GM12872 (cell line): ENCODE measurements around the gene PICK1.

ENCODE experiments used
- TF ChIP-seq, protein P1 (sequence below): IDR thresholded peaks from 3 replicates; pipeline ENCODE4 v1.5.1; 2011; ENCODE audit warnings: low read depth, mild to moderate bottlenecking, low read length, moderate library complexity; ENCODE audit not compliant: insufficient read depth

Gene PICK1

DNA sequence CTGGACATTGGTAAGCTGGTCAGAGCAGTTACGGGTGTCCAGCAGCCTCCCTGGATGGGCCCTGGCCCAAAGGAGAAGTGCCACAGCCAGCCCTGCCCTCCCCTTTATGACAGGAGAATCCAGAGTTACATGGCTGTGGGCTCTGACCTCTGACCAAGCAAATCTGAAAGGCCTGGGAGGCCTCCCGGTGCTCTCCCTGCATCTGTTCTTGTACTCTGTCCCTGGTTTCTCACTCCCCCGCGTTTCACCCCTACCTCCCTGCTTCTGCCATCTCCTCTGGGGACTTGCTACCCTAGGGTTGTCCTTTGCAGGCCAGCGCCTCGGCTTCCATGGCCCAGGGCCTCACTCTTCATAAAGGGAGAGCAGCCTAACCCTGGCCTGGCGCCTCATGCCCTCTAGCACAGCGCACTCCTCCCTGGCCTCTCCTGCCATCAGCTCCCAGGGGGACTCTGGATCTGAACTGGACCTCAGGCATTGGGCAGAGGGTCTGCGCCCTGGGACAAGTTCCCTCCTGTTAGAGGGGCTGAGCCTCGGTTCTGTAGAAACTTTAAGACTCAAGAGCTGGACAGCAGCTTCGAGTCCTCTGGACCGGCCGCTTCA, 10.7 kb downstream of the PICK1 start:
- TF ChIP-seq, protein P1, sequence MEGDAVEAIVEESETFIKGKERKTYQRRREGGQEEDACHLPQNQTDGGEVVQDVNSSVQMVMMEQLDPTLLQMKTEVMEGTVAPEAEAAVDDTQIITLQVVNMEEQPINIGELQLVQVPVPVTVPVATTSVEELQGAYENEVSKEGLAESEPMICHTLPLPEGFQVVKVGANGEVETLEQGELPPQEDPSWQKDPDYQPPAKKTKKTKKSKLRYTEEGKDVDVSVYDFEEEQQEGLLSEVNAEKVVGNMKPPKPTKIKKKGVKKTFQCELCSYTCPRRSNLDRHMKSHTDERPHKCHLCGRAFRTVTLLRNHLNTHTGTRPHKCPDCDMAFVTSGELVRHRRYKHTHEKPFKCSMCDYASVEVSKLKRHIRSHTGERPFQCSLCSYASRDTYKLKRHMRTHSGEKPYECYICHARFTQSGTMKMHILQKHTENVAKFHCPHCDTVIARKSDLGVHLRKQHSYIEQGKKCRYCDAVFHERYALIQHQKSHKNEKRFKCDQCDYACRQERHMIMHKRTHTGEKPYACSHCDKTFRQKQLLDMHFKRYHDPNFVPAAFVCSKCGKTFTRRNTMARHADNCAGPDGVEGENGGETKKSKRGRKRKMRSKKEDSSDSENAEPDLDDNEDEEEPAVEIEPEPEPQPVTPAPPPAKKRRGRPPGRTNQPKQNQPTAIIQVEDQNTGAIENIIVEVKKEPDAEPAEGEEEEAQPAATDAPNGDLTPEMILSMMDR = no peak

DNA sequence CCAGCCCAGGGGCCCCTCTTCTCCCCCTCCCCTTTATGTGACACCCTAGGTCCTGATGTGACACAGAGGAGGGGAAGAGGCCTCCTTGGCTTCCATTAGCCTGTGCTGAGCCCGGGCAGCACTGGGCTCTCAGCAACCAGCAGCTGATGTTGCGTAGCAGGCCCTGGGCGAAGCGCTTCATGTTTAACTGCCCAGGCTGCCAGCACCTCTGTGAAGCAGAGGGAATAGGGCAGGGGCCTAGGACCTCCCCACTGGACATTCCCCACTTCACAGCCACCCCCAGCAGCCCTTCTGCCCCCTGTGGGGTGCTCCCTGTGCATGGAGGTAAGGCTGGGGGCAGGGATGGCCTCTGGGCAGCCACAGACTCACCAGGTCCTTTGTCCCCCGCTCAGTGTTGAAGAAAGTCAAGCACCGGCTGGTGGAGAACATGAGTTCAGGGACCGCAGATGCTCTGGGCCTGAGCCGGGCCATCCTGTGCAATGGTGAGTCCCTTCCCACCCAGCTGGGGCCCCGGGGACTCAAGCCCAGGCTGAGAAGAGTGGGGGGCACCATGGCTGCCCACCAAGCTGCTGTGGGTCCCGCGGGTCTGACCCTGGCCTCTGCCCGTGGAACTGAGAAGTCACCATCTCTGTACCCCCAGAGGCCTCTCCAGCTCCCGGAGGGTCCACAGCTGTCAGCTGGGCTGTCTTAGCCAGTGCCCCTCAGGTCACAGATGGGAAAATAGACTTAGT, 11.6 kb downstream of the PICK1 start:
- TF ChIP-seq, protein P1 = no peak

DNA sequence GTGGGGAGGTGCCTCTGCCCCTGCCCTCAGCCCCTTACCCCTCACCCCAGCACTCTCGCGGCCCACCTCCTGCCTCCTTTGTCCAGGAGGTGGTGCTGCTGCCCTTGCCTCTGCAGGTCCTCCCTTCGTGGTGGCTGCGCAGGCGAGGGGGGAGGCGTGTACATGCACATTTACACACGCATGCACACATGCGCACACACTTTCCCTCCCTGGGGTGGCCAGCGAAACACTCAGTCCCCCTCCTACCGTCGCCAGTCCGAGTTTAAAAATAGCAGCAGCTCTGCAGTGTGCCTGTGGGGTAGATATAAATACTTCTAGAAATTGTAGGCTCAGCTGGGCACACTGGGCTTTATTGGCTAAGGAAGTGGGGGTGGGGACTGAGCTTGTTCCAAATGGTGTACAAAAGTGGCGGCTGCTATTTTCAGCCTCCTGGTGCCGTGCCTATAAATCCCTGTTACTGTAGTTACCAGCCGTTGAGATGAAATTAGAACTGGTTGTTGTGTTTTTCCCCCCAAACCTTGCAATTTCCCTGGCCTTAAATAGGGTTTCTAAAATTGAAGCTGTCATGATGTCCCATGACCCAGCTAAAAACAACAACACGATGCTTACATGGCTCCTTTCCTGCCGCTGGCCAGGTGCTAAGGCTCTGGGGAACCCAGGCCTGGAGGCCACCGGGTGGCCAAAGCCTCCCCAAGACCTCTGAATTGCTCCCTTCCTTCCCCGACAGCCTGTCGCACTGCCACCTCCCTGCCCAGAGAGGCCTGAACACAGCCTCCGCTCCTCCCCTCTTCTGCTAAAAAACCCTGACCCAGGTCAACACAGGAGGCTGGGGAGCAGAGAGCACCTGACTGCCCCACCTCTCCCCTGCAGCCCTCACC, 12.4 kb downstream of the PICK1 start:
- TF ChIP-seq, protein P1 = peak; percentile 20; the same call in 1 of the 3 replicates

DNA sequence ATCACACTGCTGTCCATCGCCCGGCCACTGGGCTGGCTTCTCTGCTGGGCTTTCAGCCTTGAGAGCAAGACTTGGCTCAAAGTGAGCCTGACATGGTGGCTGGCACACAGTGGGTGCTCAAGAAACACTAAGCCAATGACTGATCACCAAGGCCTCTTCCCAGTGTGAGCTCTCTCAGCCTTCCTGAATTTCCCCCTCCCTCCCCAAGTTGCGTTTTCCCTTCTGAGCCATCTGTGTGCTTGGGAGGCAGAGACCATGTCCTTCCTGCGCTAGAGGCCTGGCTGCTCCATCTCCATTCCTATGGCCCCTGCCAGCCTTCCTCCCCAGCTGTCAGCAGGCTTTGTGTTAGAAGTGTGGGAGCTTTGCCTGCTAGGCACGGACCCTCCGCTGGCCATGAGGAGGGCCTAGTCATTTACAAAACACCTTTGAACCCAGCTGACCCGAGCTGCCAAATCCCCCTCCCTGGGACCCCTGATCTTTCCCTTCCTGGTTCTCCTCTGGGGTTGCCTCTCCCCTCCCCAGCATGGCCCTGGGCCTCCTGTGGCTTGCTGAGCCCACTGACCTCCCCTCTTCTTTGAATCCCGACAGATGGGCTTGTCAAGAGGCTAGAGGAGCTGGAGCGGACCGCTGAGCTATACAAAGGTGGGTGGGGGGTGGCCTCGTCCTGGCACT, 13.2 kb downstream of the PICK1 start:
- TF ChIP-seq, protein P1 = no peak

DNA sequence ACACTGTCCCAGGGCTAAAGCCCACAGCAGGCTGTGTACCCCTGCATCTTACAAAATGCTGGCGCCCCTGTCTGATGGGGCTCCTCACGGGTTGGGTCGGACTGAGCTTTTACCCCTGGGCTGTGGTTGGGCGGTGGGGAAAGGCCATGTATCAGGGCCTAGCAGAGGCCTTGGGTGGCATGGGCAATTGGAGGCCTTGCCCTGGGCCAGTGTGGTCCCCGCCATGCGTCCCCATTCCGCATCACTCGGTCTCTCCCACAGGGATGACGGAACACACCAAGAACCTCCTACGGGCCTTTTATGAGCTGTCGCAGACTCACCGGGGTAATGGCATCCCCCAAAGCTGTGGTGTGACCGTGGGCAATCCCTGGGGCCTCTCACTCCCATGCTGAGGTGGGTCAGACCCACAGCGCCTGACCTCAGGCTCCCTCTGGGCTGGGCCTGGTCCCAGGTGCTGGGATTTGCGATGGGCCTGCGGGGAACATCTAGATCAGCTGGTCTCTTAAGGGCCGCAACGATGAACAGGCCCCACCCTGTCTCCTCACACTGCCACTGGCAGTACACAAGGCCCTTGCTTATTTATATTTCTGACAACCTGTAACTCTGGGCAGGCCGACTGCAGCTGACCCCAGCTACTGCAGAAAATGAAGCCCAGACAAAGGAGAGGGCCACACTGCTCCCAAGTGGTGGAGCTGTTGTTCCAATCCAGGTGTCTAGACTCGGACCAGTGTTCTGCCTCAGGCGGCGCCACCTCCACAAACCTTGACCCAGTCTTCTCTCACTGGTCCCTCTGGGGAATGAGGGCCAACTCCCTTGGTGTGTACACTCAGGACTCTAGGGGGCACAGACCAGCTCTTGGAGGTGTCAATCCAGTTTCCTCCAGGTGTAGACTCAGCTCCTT, 14.5 kb downstream of the PICK1 start:
- TF ChIP-seq, protein P1 = no peak

DNA sequence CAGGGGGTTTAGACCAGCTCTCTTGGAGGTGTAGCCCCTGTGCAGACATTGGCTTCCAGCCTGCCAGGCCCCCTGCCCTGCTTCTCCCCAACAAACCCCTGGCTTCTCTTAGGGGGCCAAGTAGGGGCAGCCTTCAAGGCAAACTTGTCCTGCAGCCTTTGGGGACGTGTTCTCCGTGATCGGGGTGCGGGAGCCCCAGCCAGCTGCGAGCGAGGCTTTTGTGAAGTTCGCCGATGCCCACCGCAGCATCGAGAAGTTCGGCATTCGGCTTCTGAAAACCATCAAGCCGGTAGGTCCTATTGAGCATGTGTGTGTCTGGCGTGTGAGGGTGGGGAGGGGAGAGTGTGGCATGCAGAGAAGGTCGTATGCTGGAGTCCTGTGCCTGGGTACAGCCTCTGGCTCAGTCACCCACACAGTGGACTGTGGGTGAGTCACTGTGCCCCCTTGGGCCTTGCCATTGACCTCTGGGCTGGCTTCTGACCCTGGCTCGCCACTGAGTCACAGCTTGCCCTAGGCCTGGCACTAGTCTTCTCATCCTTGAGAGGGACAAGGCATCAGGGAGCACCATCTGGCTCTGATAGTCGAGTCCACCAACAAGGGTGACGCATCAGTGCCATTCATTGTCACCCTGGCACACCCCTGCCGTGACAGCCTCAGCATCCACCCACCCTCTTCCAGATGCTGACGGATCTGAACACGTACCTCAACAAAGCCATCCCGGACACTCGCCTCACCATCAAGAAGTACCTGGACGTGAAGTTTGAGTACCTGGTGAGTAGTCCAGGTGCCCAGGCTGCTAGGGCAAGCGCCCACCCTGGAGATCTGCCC, 15.3 kb downstream of the PICK1 start:
- TF ChIP-seq, protein P1 = no peak
